Subcutaneous adipose tissue (tissue), 4 donors: ENCODE measurements around the gene MAOA. TPM values are rescaled to one million over a fixed set of nuclear protein-coding genes. Genes with fewer than 3 reads are reported as not detected.

Experiments
- CTCF ChIP-seq: fragments of 450-650 bp; IDR thresholded peaks from one replicate; pipeline ENCODE4 v1.5.1; 2016; ENCODE audit warnings: low read depth, mild to moderate bottlenecking, control low read depth, antibody characterized with exemption, moderate library complexity
- total RNA-seq, 4 donors: library from RNA; depleted of rRNA; stranded (reverse); fragments of >200 nt; gene quantifications; one replicate each; pipeline ENCODE4 v1.1.0, GENCODE V29; 2016

Gene MAOA
- total RNA-seq, 4 donors from 2014 or later = 291 to 599 (median 388) TPM

- no peak for TF ChIP-seq CTCF
These were observed 46.6 kb downstream of the MAOA start for GRCh38 chrX:43702660-43703059.

GRCh38 chrX:43703211-43703791, 47.2 kb downstream of the MAOA start:
- no peak for TF ChIP-seq CTCF

- no peak for TF ChIP-seq CTCF
These were observed 50.8 kb downstream of the MAOA start for GRCh38 chrX:43706786-43707370.

GRCh38 chrX:43707812-43708548, 51.9 kb downstream of the MAOA start:
- TF ChIP-seq CTCF = no peak

- no peak for TF ChIP-seq CTCF
These were observed 60.0 kb downstream of the MAOA start for GRCh38 chrX:43716144-43716543.

GRCh38 chrX:43716696-43717095, 60.6 kb downstream of the MAOA start:
- TF ChIP-seq CTCF = no peak

GRCh38 chrX:43717161-43717560, 61.1 kb downstream of the MAOA start:
- no peak for TF ChIP-seq CTCF
